B cell (primary cell): ENCODE results near the gene MOB3B. TPM values are rescaled to one million over a fixed set of nuclear protein-coding genes. Genes with fewer than 3 reads are reported as not detected.

Experiments used
- ATAC-seq: fragments of 200-7000 bp; cut with Tn5 transposase; one replicate; pipeline ENCODE4 v1.10.0; 2021; ENCODE audit warnings: low read depth, mild to moderate bottlenecking, moderate number of reproducible peaks, moderate library complexity
- CTCF ChIA-PET: fragments of 350-600 bp; sonication (Branson Sonifier 250); formaldehyde crosslinking; loops from one replicate; lab custom pipeline; 2021; ENCODE audit warnings: antibody characterized with exemption, inconsistent platforms; lab: Charles Lee
- POLR2A ChIA-PET: fragments of 350-600 bp; sonication (Branson Sonifier 250); formaldehyde crosslinking; loops from one replicate; lab custom pipeline; 2021; ENCODE audit warnings: antibody characterized with exemption; lab: Charles Lee
- DNase-seq: peaks from one replicate; pipeline ENCODE4 v3.0.0; 2013
- H2AFZ ChIP-seq: 2 replicates; pipeline ENCODE4 v1.6.1; 2012; ENCODE audit warnings: mild to moderate bottlenecking, low read depth, low read length; ENCODE audit not compliant: insufficient read depth, poor library complexity, severe bottlenecking
- H3K27ac ChIP-seq, 2 donors: 1 replicate in 1 of 2; 2 replicates in 1 of 2; pipeline ENCODE4 v1.5.1; 2012 to 2013; ENCODE audit warnings: low read length in 2 of 2, mild to moderate bottlenecking in 2 of 2, moderate library complexity in 1 of 2
- H3K27me3 ChIP-seq, 4 experiments: fragments of 200-600 bp in 1 of 4; sonication (generic) in 1 of 4; replicated peaks in 1 of 4; 1 replicate in 2 of 4; 2 replicates in 2 of 4; pipeline versions ENCODE4 v1.6.1 to v1.7.0; 2013 to 2016; ENCODE audit warnings: low read length in 3 of 4, mild to moderate bottlenecking in 2 of 4, mixed read lengths in 1 of 4, moderate library complexity in 1 of 4; ENCODE audit not compliant: insufficient read depth in 4 of 4, control insufficient read depth in 3 of 4; ENCODE audit errors: control extremely low read depth in 1 of 4
- H3K36me3 ChIP-seq, 2 experiments: replicated peaks in 1 of 2; 1 replicate in 1 of 2; 2 replicates in 1 of 2; pipeline versions ENCODE4 v1.6.1 to v1.7.1; 2013; ENCODE audit warnings: low read length in 1 of 2; ENCODE audit not compliant: insufficient read depth in 2 of 2, control insufficient read depth in 1 of 2; ENCODE audit errors: control extremely low read depth in 1 of 2, extremely low read depth in 1 of 2
- H3K4me1 ChIP-seq, 2 donors: fragments of 200-600 bp in 1 of 2; sonication (generic) in 1 of 2; 1 replicate in 1 of 2; 2 replicates in 1 of 2; pipeline versions ENCODE4 v1.5.1 to v1.6.1; 2013 to 2017; ENCODE audit warnings: low read length in 2 of 2; ENCODE audit not compliant: control insufficient read depth in 2 of 2, insufficient read depth in 2 of 2
- H3K4me2 ChIP-seq: replicated peaks from 2 replicates; pipeline ENCODE3; 2012; ENCODE audit warnings: mild to moderate bottlenecking, low read depth, low read length; ENCODE audit not compliant: poor library complexity, severe bottlenecking
- H3K4me3 ChIP-seq, 5 experiments: fragments of 200-600 bp in 1 of 5; sonication (generic) in 1 of 5; 1 replicate in 3 of 5; 2 replicates in 2 of 5; pipeline versions ENCODE4 v1.5.1 to v1.7.0; 2011 to 2016; ENCODE audit warnings: low read length in 4 of 5, mild to moderate bottlenecking in 4 of 5, low read depth in 2 of 5, control low read depth in 1 of 5, moderate library complexity in 1 of 5; ENCODE audit not compliant: insufficient read depth in 1 of 5; ENCODE audit errors: control extremely low read depth in 1 of 5, extremely low read depth in 1 of 5
- H3K79me2 ChIP-seq: fragments of 200-600 bp; sonication (generic); one replicate; pipeline ENCODE4 v1.6.0; 2016; ENCODE audit warnings: low read length; ENCODE audit not compliant: control insufficient read depth, insufficient read depth
- H3K9ac ChIP-seq: fragments of 200-600 bp; sonication (generic); 2 replicates; pipeline ENCODE4 v1.6.1; 2017; ENCODE audit warnings: mild to moderate bottlenecking, low read length, moderate library complexity
- H3K9me3 ChIP-seq, 3 donors: one replicate each; pipeline versions ENCODE4 v1.6.1 to v1.7.1; 2013; ENCODE audit warnings: low read length in 2 of 3; ENCODE audit not compliant: control insufficient read depth in 2 of 3, insufficient read depth in 1 of 3; ENCODE audit errors: control extremely low read depth in 1 of 3
- H4K20me1 ChIP-seq: 2 replicates; pipeline ENCODE4 v1.6.0; 2012; ENCODE audit warnings: mild to moderate bottlenecking, low read length; ENCODE audit not compliant: insufficient read depth, control insufficient read depth, poor library complexity, severe bottlenecking
- H3K27ac Mint-ChIP-seq: one replicate; pipeline ENCODE4 v1.8.0; 2021; ENCODE audit warnings: mixed read lengths
- H3K27me3 Mint-ChIP-seq: one replicate; pipeline ENCODE4 v1.8.0; 2021; ENCODE audit warnings: mixed read lengths
- H3K4me1 Mint-ChIP-seq: one replicate; pipeline ENCODE4 v1.8.0; 2021; ENCODE audit warnings: mixed read lengths
- H3K4me3 Mint-ChIP-seq: one replicate; pipeline ENCODE4 v1.8.0; 2021; ENCODE audit warnings: mixed read lengths
- H3K9me3 Mint-ChIP-seq: one replicate; pipeline ENCODE4 v1.8.0; 2022; ENCODE audit warnings: mixed read lengths; ENCODE audit not compliant: insufficient read depth
- CTCF ChIP-seq: fragments of 200-600 bp; IDR thresholded peaks from one replicate; pipeline ENCODE4 v1.8.0; 2022; ENCODE audit warnings: antibody characterized with exemption, mild to moderate bottlenecking
- EZH2 ChIP-seq: IDR thresholded peaks from 2 replicates; pipeline ENCODE4 v1.6.1; 2012; ENCODE audit warnings: borderline replicate concordance, low read depth, mild to moderate bottlenecking, moderate library complexity, low read length; ENCODE audit not compliant: insufficient read depth, poor library complexity, severe bottlenecking
- WGBS: methylation state at CpG from one replicate; pipeline ENCODE4 v1.1.5; 2013; ENCODE audit warnings: missing lambda C conversion rate; ENCODE audit not compliant: insufficient coverage; 5-methylcytosine and 5-hydroxymethylcytosine counted together
- intact Hi-C: fragments of 100-400 bp; cut with micrococcal nuclease; formaldehyde crosslinking; loops from one replicate; pipeline ENCODE4 v1.10.0; 2022
- polyA plus RNA-seq: library from polyadenylated mRNA; depleted of rRNA; stranded (reverse); fragments of >200 nt; gene quantifications from 2 replicates; pipeline ENCODE4 v1.2.3, GENCODE V29; 2012
- total RNA-seq, 2 donors: library from RNA; stranded (reverse); fragments of 120-200 nt in 1 of 2; gene quantifications; 1 replicate in 1 of 2; 2 replicates in 1 of 2; pipeline versions ENCODE4 v1.2.3 to v1.2.4, GENCODE V29; 2013 to 2022

MOB3B gene
- total and polyA plus RNA-seq, 2 donors (not counting 1 experiment from before 2014, with no cell fraction given): 7.3 to 7.9 TPM

- H3K27ac Mint-ChIP-seq: no peak overlapping the region
- no peak overlapping the region for H3K4me2 ChIP-seq
- no peak overlapping the region for H3K9ac ChIP-seq
- ChIA-PET CTCF (interaction anchor here (0.6 to 4.1 kb wide), 5 partner anchors 13 to 423 kb away, joined by 3 to 14 read pairs (median 5); partner anchors contain the start of gene MOB3B), POLR2A (no interaction called here)
- no peak overlapping the region for H3K4me3 Mint-ChIP-seq
- WGBS: 94% methylated on average over 2 of the region's 5 CpGs
- intact Hi-C loops: no loop called here
- peaks cover 21% of the 10 kb centered on the region for H4K20me1 ChIP-seq
- no peak overlapping the region for H3K27ac ChIP-seq
- DNase-seq (no peak), ATAC-seq (no peak)
- H3K4me1 ChIP-seq: peaks cover 58 to 67% of the 10 kb centered on the region in 2 donors
- H3K4me3 ChIP-seq: no peak overlapping the region
- H3K9me3 Mint-ChIP-seq: no peaks in the 10 kb centered on the region
- H3K36me3 ChIP-seq: no peaks in the 10 kb centered on the region
- H3K4me1 Mint-ChIP-seq: peaks cover 66% of the 10 kb centered on the region
- H3K27me3 Mint-ChIP-seq: no peaks in the 10 kb centered on the region
- no peaks in the 10 kb centered on the region for H3K9me3 ChIP-seq
- peaks cover 76% of the 10 kb centered on the region for H3K79me2 ChIP-seq
- no peak overlapping the region for H2AFZ ChIP-seq
- TF ChIP-seq EZH2 (no peak), CTCF (no peak)
- no peaks in the 10 kb centered on the region for H3K27me3 ChIP-seq
Measured at GRCh38 chr9:27371382-27371781, 158.2 kb downstream of the MOB3B start.

- H3K4me2 ChIP-seq: peak overlapping the region; percentile 72
- no peaks in the 10 kb centered on the region for H3K9me3 ChIP-seq
- WGBS: 20% methylated on average over 1 of the region's 5 CpGs
- Mint-ChIP-seq H3K4me1 (peaks cover 70% of the 10 kb centered on the region), H3K9me3 (no peaks in the 10 kb centered on the region), H3K4me3 (peak overlapping the region; percentile 62), H3K27me3 (no peaks in the 10 kb centered on the region), H3K27ac (peak overlapping the region; percentile 38)
- DNase-seq (peak; percentile 35), ATAC-seq (peak; percentile 55)
- H3K4me1 ChIP-seq: peaks cover 61 to 68% of the 10 kb centered on the region in 2 donors
- H3K36me3 ChIP-seq: no peaks in the 10 kb centered on the region
- peaks cover 12% of the 10 kb centered on the region for H4K20me1 ChIP-seq
- H3K27me3 ChIP-seq: no peaks in the 10 kb centered on the region
- peak overlapping the region in 3 of 5 experiments; percentile 1 to 42 (median 5) for H3K4me3 ChIP-seq
- intact Hi-C loops: loop anchor here (1.0 to 5.0 kb wide), 2 partner anchors 8 to 37 kb away; no protein-coding TSS in a partner anchor
- CTCF ChIA-PET: interaction anchor here (1.2 to 1.6 kb wide), 2 partner anchors 16 to 160 kb away, joined by 4 read pairs; partner anchors contain the start of gene MOB3B
- TF ChIP-seq CTCF: no peak
- TF ChIP-seq EZH2: no peak
- peaks cover 83% of the 10 kb centered on the region for H3K79me2 ChIP-seq
- no peak overlapping the region for H2AFZ ChIP-seq
- POLR2A ChIA-PET: no interaction called here
- H3K9ac ChIP-seq: peak overlapping the region; percentile 39
- no peak overlapping the region for H3K27ac ChIP-seq
Measured at GRCh38 chr9:27369591-27369990, 160.0 kb downstream of the MOB3B start.
